Stimulated activated CD8-positive, alpha-beta memory T cell treated with anti-CD3 and anti-CD28 coated beads, Interleukin-2, amount 100 ng/mL, for 1 hour (primary cell): ENCODE data around the gene KITLG.
"Not testable (repeated sequence)": the region's sequence is repeated elsewhere in the genome, so short reads cannot be mapped to it uniquely, and the experiment has no call there.

Experiments
- DNase-seq, 2 donors: peaks; one replicate each; pipeline ENCODE4 v3.0.0-alpha.2; 2020; ENCODE audit warnings: low read depth in 2 of 2

Gene KITLG

DNA sequence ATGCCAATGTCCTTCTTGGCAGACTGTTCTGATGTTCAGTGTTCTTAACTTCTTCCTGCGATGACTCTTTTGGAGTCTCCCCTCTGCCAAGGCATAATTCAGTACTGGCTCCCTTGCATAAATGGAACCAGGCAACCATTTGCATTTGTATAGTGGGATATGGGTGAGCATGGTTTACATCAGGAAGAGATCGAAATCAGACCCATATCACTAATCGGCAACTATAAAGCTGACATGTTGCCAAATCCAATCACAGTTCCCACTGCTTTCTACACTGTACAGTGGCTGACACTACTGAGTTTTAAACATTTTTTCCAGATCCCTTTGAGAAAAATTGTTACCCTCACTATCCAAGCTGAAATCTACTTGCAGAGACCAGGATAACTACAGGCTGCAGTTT is 83.8 kb downstream of the KITLG start:
- no peak for DNase-seq

- no peak for DNase-seq
Observed at GRCh38 chr12:88495031-88495430, 85.2 kb downstream of the KITLG start.

DNA sequence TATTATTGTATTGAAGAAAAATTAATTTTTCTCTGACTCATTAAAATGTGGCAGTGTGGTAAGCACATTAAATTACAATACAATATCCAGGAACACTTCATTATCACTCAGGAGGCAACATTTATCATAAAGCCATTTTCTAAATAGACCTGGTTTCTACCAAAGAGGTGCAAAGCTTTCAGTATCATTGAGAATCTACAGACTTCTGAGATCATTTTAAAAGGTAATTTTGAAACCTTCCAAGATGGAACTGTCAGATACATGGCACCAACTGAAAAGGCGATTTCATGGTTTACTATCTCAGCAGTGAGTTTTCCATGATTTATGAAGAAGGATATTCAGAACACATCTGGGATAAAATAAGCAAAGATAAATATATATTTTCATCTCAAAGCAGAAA is 85.8 kb downstream of the KITLG start:
- DNase-seq: no peak

DNA sequence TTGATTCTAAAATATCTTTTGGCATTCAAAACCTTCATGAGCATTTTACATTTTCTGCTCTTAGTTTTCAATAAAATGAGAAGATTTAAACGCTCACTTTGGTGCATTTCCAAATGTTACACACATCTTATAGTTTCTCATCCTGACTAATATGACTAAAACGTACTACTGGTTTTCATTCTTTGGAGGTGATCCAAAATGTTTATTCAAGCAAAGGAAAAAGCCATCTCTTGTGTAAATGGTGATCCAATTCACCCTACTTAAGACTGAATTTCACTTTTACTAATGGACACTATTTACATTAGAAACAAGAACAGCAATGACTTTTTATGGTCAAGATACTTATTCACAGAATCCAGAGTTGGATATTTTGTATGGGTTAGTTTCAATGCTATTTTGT is 86.6 kb downstream of the KITLG start:
- no peak for DNase-seq

- no peak for DNase-seq
Observed at GRCh38 chr12:88490425-88490824, 89.8 kb downstream of the KITLG start.

DNA sequence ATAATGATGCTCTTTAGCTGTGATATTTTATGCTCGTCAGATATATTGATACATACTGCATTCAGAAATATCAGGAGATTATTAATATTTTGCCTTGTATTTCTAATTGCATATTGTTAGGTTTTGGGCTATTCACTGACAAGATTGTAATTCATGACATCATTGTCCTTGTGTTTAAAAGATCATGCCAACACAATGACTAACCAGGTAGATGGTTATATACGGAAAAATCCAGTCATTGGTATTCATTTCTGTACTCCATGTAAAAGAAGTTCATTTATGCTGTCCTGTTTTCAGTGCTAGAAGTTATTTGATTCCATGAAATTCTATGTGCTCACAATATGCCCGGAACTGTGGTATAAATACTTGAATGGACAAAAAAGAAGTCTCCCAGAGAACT is 107.5 kb downstream of the KITLG start:
- no peak for DNase-seq

DNA sequence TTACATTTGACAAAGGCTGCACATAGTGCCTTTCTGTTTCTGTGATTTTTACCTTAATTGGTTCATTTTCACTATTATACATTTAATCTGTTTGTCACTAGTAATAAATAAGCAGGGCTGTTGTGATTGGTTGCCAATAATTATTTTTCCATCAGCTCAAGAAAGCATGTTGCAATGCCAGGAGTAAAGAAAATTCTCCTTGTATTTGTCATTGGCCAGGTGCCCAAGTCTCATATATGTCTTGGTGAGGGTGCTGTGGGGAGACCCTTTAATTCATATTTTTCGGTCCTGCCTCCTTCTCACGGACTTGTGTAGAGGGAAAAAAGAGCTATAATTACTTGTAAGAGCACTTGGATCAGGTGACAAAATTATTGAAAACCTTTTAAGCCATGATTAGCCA is 108.0 kb downstream of the KITLG start:
- DNase-seq: no peak

- no peak for DNase-seq
Observed at GRCh38 chr12:88471331-88472045, 108.8 kb downstream of the KITLG start.

GRCh38 chr12:88469154-88469553 is 111.1 kb downstream of the KITLG start:
- no peak for DNase-seq

DNA sequence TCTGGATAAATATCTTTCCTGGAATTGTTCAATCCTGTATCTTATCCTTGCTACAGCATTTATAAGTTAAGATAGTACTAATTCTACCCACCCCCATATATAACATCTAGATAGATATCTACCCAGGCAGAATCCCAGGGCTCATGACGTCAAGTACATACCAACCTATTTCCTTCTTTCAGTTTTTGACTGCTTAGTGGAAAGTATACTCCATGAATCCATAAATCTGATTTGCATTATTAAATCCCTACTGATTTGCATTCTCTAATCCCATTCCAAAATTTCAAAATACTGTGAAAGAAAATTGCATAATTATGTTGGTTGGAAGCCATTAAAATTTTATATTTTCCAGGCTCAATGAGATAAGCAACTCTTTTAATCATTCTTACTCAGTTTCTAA is 111.7 kb downstream of the KITLG start:
- DNase-seq: no peak

GRCh38 chr12:88466708-88467107 is 113.6 kb downstream of the KITLG start:
- DNase-seq: not testable (repeated sequence)

GRCh38 chr12:88458327-88458726 is 121.9 kb downstream of the KITLG start:
- no peak for DNase-seq

DNA sequence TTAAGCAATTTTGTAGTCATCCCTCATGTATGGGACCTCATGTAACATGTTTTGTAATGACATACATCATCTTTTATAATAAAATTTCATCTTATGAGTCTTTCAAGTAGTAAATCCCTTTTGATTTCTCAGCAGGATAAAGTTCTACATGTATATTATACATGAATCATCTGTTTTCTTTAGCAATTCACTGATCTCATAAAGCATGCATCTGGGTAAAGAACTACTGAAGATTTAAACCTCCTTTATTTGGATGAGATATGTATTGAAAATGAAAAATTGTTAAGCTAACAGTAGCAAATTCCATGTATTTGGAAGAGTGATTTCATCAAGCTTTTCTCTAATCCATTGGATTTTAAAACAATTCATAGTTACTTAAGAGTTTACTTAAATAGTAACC is 126.9 kb downstream of the KITLG start:
- DNase-seq: no peak

DNA sequence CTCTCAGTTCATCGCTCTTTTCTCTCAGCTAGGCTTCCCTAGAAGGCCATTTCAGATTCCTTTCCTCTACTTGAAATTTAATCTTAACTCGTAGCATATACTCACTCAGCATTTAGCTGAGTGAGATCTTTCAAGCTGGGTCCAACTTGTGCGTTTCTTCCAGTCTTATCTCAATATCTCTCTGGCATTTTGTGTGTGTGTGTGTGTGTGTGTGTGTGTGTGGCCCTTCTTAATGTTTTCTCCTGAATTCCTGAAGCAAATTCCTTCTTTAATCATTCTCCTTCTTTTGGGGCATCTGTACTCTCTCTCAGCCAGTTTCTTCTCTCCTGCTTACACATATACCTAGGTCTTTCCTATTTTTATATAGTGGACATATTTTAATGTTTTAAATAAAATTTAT is 129.1 kb downstream of the KITLG start:
- DNase-seq: no peak

DNA sequence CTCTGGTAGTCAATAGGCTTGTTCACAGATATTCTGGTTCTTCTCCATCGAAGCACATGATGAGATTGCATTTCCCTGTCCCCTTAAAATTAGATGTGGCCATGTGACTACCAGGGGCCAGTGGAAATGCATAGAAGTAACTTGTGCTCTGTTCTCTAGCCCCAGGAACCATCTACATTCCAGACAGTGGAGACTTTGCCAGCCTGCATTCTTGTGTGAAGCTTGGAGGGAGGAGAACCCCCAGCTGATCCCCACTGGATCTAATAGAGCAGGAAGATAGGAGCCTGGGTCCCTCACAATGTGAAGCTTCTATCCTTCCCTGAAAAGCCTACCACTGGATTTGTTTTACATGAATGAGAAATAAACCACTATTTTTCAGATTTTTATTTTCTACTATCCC is 130.1 kb downstream of the KITLG start:
- no peak for DNase-seq

DNA sequence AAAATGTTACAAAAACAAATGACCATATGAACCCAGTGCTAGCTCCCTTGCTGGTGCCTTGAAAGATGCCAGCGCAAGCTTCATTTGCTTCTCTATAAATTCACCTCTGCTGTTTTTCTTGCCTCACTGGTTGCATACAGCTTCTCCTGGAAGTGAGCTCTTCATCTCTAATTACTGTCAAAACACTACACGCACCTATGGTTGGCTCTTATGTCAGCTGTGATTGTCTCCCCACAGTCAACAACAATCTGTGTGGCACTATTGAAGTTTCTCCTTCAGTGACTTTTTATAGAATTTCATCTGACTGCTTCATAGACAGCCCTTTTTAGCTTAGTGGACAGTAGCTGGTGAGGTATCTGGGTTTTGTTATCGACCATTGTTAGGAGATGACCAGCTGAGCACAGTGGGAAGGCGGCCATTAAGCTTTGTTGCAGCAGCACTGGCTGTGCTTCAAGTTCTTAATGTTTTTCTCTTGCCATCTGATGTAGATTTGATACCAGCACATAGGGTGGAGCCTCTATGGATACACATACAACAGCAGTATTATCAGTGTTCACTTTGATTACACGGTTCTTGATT is 131.8 kb downstream of the KITLG start:
- no peak for DNase-seq

DNA sequence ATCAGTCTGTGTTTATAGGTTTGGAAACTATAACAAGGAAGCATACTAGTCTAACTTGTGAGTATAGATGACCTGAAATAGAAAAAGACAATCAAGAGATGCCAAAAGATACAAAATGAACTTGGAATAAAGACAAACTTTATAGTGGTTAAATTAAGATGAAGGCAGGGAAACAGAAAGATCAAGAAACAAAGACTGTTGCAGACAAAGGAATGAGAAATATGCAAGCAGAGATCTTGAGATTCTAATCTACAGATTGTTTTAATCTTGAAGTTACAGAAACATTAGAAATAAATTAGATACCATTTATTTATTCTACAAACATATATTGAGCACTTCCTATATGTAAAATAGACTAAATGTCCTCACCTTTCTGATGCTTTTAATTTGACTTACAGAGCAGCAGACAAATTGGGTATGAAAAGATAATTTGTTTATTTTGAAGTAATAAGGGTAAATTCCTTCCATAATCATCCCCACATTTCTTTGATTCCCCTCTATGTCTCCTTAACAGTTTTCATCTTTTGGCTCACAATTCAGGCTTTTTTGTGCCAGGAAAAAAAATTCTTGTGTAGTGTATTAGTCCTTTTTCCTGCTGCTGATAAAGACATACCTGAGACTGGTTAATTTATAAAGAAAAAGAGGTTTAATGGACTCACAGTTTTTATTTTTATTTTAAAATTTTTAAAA is 134.4 kb downstream of the KITLG start:
- no peak for DNase-seq

- DNase-seq: no peak
Observed at GRCh38 chr12:88444481-88444880, 135.8 kb downstream of the KITLG start.
